GM08714 (cell line): ENCODE measurements around the gene MMP24.
"Not testable (repeated sequence)": the region's sequence is repeated elsewhere in the genome, so short reads cannot be mapped to it uniquely, and the experiment has no call there.

Experiments
- H3K4me3 ChIP-seq: fragments of 200-500 bp; sonication (Bioruptor generic); 2 replicates; pipeline ENCODE4 v1.5.1; 2014; ENCODE audit warnings: mild to moderate bottlenecking, low read length, inconsistent platforms
- ZNF274 ChIP-seq: IDR thresholded peaks from 2 replicates; pipeline ENCODE4 v1.6.1; 2012; ENCODE audit warnings: mild to moderate bottlenecking, low read depth, low read length

The MMP24 gene

GRCh38 chr20:35306931-35307517, 80.5 kb downstream of the MMP24 start:
- no peak for TF ChIP-seq ZNF274
- H3K4me3 ChIP-seq: no peak overlapping the region

- H3K4me3 ChIP-seq: no peak overlapping the region
- no peak for TF ChIP-seq ZNF274
Measured at GRCh38 chr20:35307666-35308653, 81.5 kb downstream of the MMP24 start.

GRCh38 chr20:35311409-35311808, 84.9 kb downstream of the MMP24 start:
- H3K4me3 ChIP-seq: no peak overlapping the region
- no peak for TF ChIP-seq ZNF274

DNA sequence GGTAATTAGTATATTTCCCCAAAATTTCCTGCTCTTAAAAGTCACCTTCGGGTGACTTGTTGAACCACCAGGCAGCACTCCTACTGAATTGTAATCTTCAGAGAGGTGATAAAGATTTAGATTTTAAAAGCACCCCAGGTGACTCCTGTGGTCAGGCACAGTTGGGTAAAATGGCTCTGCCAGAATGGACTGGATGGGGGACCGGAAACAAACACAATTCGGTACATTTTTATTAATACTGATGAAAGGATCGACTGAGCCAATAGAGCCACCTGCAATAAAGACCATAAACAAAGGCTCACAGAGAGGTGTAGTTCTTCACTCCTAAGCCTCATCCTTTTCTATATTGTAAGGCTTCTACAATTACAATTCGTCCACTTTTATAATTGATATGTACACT, 85.3 kb downstream of the MMP24 start:
- TF ChIP-seq ZNF274: no peak

DNA sequence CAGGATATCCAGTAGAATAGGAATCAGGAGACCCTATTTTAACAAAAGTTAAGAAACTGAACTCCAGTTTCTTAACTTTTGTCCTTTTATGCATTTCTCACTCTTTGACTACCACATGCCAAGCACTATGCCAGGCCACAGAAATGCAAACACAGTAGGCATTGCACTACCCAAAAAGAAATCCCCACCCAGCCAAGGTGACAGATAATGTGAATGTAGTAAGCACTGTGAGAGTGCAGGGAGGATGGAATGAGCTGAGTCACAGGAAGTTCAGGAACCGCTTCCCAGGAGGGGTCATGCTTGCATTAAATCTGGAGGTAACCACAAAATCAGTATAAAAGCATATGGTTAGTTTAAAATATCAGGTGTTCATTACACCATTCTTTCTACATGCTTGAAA, 85.8 kb downstream of the MMP24 start:
- no peak overlapping the region for H3K4me3 ChIP-seq
- no peak for TF ChIP-seq ZNF274

More for the DNA sequence above, 85.3 kb downstream of the MMP24 start:
- no peak overlapping the region for H3K4me3 ChIP-seq

DNA sequence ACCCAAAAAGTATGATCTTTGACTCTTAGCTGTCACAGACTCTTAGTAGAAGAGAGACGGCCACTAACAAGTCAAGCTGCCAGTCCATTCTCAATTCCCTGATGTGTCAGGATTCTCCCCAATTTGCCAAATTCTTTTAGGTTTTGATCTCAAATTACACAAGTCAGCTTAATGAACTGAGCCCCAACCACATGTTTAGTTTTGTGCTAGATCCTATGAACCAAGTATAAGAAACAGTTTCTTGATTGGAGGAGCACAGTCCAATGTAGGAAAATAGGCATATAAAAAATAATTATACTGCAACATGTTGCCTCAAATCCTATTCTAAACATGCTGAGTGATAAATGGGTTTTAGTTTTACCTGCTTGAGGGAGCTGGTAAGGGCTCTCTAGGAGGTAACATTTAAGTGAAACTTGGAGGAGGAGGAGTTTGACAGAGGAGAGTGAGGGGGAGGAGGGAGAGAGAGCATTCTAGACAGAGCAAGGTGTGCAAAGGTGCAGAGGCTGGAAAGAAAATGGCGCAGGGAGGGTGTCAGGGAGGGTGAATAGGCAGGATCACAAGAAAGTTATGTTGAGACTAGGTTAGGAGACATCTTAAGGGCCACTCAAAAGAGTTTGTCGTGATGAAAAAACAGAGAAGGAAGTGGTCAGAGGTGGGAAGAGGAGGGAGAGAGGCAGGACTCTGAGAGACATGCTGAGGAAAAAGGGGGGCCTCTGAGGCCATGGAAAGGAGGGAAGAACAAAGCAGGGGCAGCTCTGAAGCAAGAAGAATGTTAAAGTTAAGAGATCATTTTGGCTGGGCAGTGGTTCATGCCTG, 88.5 kb downstream of the MMP24 start:
- H3K4me3 ChIP-seq: no peak overlapping the region
- no peak for TF ChIP-seq ZNF274

GRCh38 chr20:35315632-35316020, 89.1 kb downstream of the MMP24 start:
- H3K4me3 ChIP-seq: not testable (repeated sequence)

DNA sequence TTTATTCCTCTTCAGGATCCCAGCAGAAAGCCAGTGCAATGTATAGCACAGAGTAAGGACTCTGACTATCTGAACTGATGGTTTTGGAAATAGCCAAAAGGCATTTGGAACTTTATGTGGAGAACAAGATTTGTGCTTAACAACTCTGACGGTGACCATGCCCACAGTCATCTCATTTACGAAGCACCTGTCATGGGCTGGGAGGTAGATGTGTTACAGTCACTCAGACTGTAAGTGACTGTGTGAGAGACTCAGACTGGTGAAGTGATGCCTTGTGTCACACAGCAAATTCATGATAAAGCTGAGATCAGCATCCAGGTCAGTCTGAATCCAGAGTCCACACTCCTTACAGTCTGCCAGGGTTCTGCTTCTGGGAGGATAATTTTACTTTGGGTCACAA, 89.6 kb downstream of the MMP24 start:
- H3K4me3 ChIP-seq: no peak overlapping the region
- TF ChIP-seq ZNF274: no peak

DNA sequence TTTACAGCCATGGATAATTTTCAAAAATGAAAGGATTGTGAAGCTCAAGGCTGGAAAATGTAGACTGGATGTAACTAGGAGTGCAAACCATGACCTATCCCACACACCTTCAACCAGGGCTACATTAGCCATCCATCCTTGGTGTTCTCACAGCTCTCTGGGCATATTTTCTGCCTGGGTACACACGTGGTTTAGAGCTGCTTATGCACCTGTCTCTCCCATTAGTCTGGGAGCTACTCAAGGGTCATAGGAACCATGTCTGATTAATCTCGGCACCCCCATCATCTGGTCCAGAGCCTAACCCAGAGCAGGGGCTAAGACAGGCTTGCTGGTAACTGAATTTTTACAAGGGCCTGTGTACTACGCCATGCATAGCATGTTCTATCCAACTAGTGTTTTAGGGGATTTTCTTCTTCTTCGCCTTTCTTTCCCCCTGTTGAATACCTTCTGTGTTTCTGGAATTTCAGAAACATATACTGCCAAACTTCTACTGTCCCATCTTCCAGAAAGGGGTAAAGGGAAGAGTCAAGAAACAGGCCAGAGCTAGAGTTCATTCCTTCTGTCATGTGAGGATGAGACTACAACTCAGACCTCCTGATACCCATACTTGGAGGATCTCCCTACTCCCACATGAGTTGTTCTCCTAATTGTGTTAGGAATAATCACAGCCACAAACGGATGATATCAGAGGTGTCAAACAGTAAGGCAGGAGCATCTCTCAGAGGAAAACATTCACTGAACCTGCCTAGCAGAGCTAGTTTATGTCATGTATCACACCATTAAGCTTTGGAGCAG, 91.1 kb downstream of the MMP24 start:
- TF ChIP-seq ZNF274: no peak

DNA sequence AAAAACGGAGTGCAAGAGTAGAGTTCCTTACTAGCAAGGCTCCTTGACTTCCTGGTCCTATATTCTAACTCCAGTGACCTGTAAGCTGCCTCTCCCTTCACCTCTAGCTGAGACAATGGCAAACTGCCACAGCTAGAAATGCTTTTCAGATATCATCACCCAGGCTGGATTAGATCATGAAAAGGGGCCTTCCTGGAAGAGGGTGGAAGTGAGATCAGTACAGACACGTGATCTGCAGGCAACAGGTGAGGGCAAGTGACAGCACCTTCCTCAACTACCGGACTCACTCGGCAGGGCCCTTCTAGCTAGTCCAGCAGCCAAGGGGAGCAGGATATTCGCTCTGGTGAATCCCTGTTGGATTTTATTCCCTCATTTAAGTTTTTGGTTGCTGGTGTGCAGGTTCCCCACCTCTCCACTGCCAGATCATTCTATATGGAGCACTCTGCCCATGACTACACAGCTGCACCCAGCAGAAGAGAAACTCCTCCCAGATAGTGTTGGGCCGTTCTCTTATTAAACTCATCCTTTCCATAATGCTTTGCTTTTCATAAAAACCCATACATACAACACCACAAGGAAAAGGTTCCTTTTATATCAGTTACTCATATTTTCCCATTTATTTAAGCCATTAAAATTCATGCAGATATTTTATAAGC, 92.1 kb downstream of the MMP24 start:
- TF ChIP-seq ZNF274: no peak
- no peak overlapping the region for H3K4me3 ChIP-seq

More for the DNA sequence above, 91.1 kb downstream of the MMP24 start:
- no peak overlapping the region for H3K4me3 ChIP-seq

GRCh38 chr20:35319192-35319870, 92.8 kb downstream of the MMP24 start:
- H3K4me3 ChIP-seq: no peak overlapping the region
- no peak for TF ChIP-seq ZNF274

- H3K4me3 ChIP-seq: no peak overlapping the region
- no peak for TF ChIP-seq ZNF274
Measured at GRCh38 chr20:35319871-35320197, 93.3 kb downstream of the MMP24 start.
